ENCODE measurements around the gene CAMKK1. TPM values are rescaled to one million over a fixed set of nuclear protein-coding genes. Genes with fewer than 3 reads are reported as not detected.

Gene CAMKK1
- total RNA-seq, 1 donor from 2014 or later: 3.4 TPM

DNA sequence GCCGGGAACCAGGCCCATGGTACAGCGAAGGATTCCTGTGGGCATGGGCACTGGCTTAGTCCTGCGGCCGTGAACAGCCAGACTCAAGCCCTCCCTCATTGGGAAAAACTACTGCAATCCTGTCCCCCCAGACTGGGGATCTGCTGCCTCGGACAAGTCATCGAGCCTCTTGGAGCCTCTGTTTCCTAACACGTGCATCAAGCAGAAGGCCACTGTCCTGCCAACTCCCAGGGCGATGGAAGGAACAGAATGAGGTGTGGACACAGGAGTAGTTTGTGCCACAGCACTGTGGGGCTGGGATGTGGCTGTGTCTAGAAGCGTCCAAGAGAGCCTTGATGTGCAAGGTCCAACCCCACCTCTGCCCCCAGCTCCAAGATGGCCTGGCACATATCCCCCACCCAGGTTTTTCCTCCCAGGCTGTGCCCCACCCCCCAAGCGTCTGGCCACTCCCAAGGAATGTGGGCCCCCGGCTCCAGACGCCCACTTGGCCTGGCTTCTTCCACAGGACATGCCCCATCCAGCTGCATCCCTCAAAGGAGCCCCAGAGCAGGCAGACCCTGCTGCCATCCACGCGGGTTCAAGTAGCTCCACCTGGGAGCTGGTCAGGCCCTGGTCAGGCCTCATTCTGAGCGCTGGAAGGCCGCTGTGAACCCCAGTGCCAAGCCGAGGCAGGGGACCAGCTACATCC lies 3.4 kb downstream of the CAMKK1 start:
- Histone ChIP-seq H3K36me3 (ENCODE audit: control insufficient read depth, insufficient read depth, low read length) (peaks cover 7% of the 10 kb centered on the region), H3K4me3 (ENCODE audit: low read depth, low read length) (no peak overlapping the region), H3K27me3 (ENCODE audit: control insufficient read depth, insufficient read depth, low read length) (no peaks in the 10 kb centered on the region)
- no peak for FAIRE-seq
- DNase-seq (ENCODE audit: low read depth): no peak
- TF ChIP-seq, protein P1, sequence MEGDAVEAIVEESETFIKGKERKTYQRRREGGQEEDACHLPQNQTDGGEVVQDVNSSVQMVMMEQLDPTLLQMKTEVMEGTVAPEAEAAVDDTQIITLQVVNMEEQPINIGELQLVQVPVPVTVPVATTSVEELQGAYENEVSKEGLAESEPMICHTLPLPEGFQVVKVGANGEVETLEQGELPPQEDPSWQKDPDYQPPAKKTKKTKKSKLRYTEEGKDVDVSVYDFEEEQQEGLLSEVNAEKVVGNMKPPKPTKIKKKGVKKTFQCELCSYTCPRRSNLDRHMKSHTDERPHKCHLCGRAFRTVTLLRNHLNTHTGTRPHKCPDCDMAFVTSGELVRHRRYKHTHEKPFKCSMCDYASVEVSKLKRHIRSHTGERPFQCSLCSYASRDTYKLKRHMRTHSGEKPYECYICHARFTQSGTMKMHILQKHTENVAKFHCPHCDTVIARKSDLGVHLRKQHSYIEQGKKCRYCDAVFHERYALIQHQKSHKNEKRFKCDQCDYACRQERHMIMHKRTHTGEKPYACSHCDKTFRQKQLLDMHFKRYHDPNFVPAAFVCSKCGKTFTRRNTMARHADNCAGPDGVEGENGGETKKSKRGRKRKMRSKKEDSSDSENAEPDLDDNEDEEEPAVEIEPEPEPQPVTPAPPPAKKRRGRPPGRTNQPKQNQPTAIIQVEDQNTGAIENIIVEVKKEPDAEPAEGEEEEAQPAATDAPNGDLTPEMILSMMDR (IDR thresholded peaks at IDR 0.05; ENCODE audit: insufficient read depth, low read length, severe bottlenecking): no peak

DNA sequence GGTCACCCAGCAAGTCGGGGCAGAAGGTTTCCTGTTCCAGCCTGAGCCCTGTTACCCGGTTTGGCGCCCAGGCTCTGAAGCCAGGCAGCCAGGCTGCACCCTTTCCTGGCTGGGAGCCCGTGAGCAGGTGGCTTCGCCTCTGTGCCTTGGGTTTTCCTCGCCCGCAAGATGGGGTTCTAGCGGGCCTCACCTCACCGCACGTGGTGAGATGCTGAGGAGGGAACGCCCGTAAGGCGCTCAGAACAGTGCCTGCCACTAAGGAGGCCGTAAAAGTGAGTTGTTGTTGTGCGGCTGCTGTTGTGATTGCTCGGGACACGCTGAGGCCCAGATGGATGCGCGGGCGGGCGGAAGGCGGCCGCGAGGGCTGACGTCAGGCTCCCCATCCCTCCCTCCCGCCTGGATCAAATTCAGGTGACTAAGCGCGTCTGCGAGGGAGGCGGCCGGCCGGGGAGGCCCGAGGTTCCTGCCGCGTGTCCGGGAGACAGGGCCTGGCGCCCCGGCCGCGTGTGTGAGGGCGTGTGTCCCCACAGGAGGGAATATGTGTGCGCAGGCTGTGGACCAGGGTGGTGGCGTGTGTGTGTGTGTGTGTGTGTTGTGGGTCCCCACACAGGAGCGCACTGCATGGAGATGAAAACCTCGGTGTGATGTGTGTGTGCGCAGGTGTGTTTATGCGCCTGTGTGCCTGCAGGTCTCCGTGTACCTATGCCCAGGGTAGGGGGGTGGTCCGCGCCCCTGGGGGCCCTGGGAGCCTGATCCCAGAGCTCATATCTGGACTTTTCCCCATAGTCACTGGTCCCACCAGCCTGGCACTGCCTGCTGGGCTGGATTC lies 4.3 kb downstream of the CAMKK1 start:
- DNase-seq (ENCODE audit: low read depth): peak; percentile 83
- TF ChIP-seq, protein P1 (IDR thresholded peaks at IDR 0.05; ENCODE audit: insufficient read depth, low read length, severe bottlenecking): no peak
- Histone ChIP-seq H3K36me3 (ENCODE audit: control insufficient read depth, insufficient read depth, low read length) (peaks cover 15% of the 10 kb centered on the region), H3K27me3 (ENCODE audit: control insufficient read depth, insufficient read depth, low read length) (no peaks in the 10 kb centered on the region), H3K4me3 (ENCODE audit: low read depth, low read length) (no peak overlapping the region)
- no peak for FAIRE-seq

DNA sequence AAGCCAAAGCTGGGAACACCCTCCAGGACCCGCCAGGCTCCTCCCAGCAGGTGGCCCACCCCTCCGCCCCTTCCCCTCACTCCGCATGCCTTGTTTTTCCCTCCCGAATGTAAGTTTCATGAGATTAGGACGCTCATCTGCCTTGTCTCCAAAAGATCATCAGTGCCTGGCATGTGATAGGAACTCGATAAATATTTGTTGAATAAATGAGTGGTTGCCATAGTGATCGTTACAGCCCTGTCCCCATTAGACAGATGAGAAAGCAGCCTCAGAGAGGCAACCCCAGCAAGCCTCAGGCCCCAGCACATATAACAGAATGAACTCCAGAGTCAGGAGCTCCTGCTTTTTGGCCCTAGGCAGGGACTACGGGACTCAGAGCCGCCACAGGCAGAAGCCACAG lies 5.0 kb downstream of the CAMKK1 start:
- peaks cover 20% of the 10 kb centered on the region for H3K36me3 ChIP-seq (ENCODE audit: control insufficient read depth, insufficient read depth, low read length)
- FAIRE-seq (no peak), DNase-seq (ENCODE audit: low read depth) (no peak)
- H3K4me3 ChIP-seq (ENCODE audit: low read depth, low read length): no peak overlapping the region
- H3K27me3 ChIP-seq (ENCODE audit: control insufficient read depth, insufficient read depth, low read length): no peaks in the 10 kb centered on the region
- TF ChIP-seq, protein P1 (IDR thresholded peaks at IDR 0.05; ENCODE audit: insufficient read depth, low read length, severe bottlenecking): no peak

DNA sequence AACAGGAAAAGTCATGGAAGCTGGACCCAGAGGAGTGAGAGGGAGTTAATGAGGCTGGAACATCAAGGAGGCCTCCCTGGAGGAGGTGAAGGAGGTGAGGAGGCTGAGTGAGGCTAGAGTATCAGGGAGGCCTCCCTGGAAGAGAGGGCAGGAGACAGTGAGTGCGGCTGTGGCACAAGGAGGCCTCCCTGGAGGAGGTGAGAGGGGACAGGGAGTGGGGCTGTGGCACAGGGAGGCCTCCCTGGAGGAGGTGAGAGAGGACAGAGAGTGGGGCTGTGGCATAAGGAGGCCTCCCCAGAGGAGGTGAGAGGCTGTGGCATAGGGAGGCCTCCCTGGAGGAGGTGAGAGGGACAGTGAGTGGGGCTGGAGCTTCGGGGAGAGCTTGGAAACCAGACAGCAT lies 5.5 kb downstream of the CAMKK1 start:
- TF ChIP-seq, protein P1 (IDR thresholded peaks at IDR 0.05; ENCODE audit: insufficient read depth, low read length, severe bottlenecking): no peak
- H3K36me3 ChIP-seq (ENCODE audit: control insufficient read depth, insufficient read depth, low read length): peaks cover 24% of the 10 kb centered on the region
- DNase-seq (ENCODE audit: low read depth): no peak
- no peak overlapping the region for H3K4me3 ChIP-seq (ENCODE audit: low read depth, low read length)
- no peak for FAIRE-seq
- no peaks in the 10 kb centered on the region for H3K27me3 ChIP-seq (ENCODE audit: control insufficient read depth, insufficient read depth, low read length)

DNA sequence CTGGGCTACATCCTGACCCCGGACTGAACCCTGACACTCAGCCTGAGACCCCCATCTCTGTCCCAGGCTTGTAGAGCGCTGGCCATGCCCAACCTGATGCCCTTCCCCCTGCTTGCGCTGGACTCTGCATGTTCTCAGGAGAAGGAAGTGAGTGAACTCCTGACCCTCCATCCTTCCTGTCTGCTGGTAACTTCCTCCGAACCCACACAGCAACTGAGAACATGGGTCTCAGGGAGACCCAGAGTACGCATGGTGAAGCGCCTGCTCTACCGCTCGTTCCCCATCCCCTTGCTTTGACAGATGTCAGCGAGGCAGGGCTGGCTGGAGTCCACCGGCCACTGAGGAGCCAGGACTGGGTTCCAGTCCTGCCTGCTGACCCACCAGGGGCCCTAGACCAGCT lies 6.1 kb downstream of the CAMKK1 start:
- TF ChIP-seq, protein P1 (IDR thresholded peaks at IDR 0.05; ENCODE audit: insufficient read depth, low read length, severe bottlenecking): no peak
- no peak overlapping the region for H3K4me3 ChIP-seq (ENCODE audit: low read depth, low read length)
- FAIRE-seq (no peak), DNase-seq (ENCODE audit: low read depth) (no peak)
- peaks cover 26% of the 10 kb centered on the region for H3K36me3 ChIP-seq (ENCODE audit: control insufficient read depth, insufficient read depth, low read length)
- no peaks in the 10 kb centered on the region for H3K27me3 ChIP-seq (ENCODE audit: control insufficient read depth, insufficient read depth, low read length)

All from bronchial epithelial cell (primary cell).